Measurements from ENCODE around the gene PKN1.

GRCh38 chr19:14442891-14443631 lies 10.0 kb downstream of the PKN1 start:
- TF ChIP-seq CREB5 (CRISPR knock-in tag; IDR thresholded peaks at IDR 0.05; ENCODE audit: low read depth) (no peak), ISL1 (CRISPR knock-in tag; IDR thresholded peaks at IDR 0.05) (no peak), POU6F1 (CRISPR knock-in tag; IDR thresholded peaks at IDR 0.05; ENCODE audit: borderline replicate concordance, low read depth) (no peak), BACH2 (CRISPR knock-in tag; IDR thresholded peaks at IDR 0.05; ENCODE audit: borderline replicate concordance) (no peak), ZNF565 (CRISPR knock-in tag; conservative IDR thresholded peaks at IDR 0.05; ENCODE audit: low read depth) (no peak)
